Mucosa of rectum (tissue), 2 donors: ENCODE measurements around the gene CELA2B.
"Not testable (repeated sequence)": the region's sequence is repeated elsewhere in the genome, so short reads cannot be mapped to it uniquely, and the experiment has no call there.

Source experiments
- H3K27ac ChIP-seq, 2 donors: one replicate each; pipeline ENCODE4 v1.7.0; 2013; ENCODE audit warnings: inconsistent platforms in 2 of 2, low read depth in 2 of 2, low read length in 2 of 2
- H3K27me3 ChIP-seq, 2 donors: one replicate each; pipeline ENCODE4 v1.7.0; 2013; ENCODE audit warnings: low read length in 2 of 2; ENCODE audit not compliant: control insufficient read depth in 2 of 2, insufficient read depth in 2 of 2
- H3K36me3 ChIP-seq, 2 donors: one replicate each; pipeline ENCODE4 v1.7.0; 2013; ENCODE audit warnings: low read length in 2 of 2; ENCODE audit not compliant: control insufficient read depth in 2 of 2, insufficient read depth in 2 of 2
- H3K4me1 ChIP-seq, 2 donors: one replicate each; pipeline ENCODE4 v1.7.0; 2013; ENCODE audit warnings: low read length in 2 of 2, mild to moderate bottlenecking in 1 of 2; ENCODE audit not compliant: control insufficient read depth in 2 of 2, insufficient read depth in 2 of 2
- H3K4me3 ChIP-seq, 2 donors: one replicate each; pipeline ENCODE4 v1.7.0; 2013; ENCODE audit warnings: low read length in 2 of 2
- H3K9ac ChIP-seq, 2 donors: one replicate each; pipeline ENCODE4 v1.7.0; 2013; ENCODE audit warnings: low read length in 2 of 2, low read depth in 1 of 2, mild to moderate bottlenecking in 1 of 2
- H3K9me3 ChIP-seq, 2 donors: one replicate each; pipeline ENCODE4 v1.7.0; 2013; ENCODE audit warnings: low read length in 2 of 2; ENCODE audit not compliant: control insufficient read depth in 2 of 2
- donor health status: healthy.
- donor health status: Normal muscosa, but diverticular disease.

CELA2B gene

DNA sequence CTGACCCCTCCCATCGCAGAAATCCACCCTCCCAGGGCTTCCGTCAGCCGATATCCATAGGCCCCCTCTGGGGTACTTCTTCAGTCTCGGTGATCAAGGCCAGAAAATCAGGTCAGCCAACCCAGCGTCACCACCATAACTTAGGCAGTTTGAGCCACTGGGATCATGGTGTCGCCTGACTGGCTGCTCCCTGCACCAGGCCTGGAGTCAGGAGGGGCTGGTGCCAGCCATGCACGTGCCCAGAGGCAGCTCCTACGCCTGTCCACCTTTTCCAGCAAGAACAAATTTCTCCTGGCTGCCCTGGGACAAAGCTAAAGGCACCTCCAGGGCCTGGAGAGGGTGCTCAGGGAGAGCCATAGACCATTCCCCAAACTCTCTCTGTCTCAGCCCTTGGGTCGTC is 42.4 kb upstream of the CELA2B start:
- no peak overlapping the region for H3K27ac ChIP-seq
- H3K9me3 ChIP-seq: no peaks in the 10 kb centered on the region
- no peak overlapping the region for H3K4me3 ChIP-seq
- H3K4me1 ChIP-seq: peaks cover 0 to 13% of the 10 kb centered on the region in 2 donors
- peaks cover 5 to 11% of the 10 kb centered on the region in 2 donors for H3K36me3 ChIP-seq
- H3K9ac ChIP-seq: no peak overlapping the region
- H3K27me3 ChIP-seq: no peaks in the 10 kb centered on the region

DNA sequence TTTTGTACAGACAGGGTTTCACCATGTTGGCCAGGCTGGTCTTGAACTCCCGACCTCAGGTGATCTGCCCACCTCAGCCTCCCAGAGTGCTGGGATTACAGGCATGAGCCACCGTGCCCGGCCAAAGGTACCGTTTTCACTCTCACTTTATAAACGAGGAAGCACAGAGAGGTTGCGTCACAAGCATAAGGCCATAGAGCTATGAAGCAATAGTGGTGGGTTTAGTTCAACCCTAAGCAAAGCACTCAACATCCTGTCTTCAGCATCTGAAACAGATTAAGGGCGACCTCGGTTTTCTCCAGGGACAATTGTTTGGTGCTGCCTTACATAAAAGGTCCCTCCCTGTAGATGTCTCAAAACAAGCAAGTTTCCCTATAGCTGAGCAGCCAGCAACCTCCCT is 41.2 kb upstream of the CELA2B start:
- H3K9me3 ChIP-seq, H3K27ac ChIP-seq, H3K27me3 ChIP-seq, H3K4me3 ChIP-seq, H3K36me3 ChIP-seq, H3K9ac ChIP-seq: not testable (repeated sequence)
- H3K4me1 ChIP-seq: peaks cover 0 to 13% of the 10 kb centered on the region in 2 donors

DNA sequence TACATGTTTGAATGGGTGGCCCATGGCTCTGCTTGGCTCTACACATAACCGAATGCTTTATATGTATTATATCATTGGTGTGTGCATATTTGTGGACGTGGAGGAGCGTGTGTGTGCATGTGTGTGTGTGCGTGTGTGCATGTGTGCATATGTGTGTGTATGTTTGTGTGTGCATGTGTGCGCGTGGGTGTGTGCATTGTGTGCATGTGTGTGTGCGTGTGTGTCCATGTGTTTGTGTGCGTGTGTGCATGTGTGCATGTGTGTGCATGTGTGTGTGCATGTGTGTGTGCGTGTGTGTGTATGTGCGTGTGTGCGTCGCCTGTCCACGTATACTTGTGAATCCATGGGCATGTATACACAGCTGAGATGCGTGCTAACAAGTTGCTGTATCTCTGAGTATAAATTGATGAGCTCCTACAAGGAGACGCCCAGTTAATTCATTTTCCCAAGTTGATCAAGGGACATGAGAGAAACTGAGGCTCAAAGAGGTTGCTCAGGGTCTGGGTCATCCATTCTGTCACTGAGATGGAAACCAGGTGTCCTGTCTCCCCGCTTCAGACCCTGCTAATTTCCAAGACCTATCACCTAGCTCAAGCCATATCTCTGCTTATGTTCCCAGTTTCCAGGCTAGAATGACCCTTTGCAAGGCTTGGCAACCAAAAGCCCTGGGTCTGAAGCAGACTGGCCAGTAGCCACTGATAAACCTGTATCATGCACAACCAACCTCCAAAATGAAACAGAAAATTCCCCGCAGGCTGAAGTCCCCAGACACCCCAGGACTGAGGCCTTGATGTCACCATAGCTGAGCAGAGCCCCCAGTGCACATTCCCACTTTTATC is 40.4 kb upstream of the CELA2B start:
- no peaks in the 10 kb centered on the region for H3K27me3 ChIP-seq
- H3K4me3 ChIP-seq: no peak overlapping the region
- H3K27ac ChIP-seq: no peak overlapping the region
- H3K36me3 ChIP-seq: peaks cover 0 to 3% of the 10 kb centered on the region in 2 donors
- H3K9ac ChIP-seq: no peak overlapping the region
- H3K4me1 ChIP-seq: peaks cover 0 to 13% of the 10 kb centered on the region in 2 donors
- no peaks in the 10 kb centered on the region for H3K9me3 ChIP-seq

DNA sequence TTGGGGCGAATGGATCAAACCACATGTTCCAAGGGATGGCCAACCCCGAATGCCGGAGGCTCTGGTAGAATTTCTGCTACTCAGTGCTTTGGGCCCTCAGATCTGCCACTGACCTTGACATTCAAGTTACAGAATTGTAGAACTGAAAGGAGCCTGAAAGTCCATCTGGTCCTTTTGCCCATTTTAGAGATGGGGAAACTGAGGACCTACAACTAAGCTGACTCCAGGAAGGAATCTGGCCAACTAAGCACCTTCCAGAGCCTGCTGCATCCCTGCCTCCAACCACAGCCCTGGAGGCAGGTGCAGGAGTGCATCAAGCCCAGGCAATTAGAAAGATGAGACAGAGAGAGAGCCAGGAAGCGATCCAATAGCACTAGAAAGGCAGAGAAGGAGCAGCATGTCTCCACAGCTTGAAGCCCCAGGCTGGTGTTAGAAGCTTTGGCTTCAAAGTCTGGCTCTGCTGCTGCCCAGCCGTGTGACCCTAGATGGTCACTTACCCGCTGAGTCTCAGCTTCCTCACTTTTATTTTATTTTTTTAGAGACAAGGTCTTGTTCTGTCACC is 38.9 kb upstream of the CELA2B start:
- H3K4me1 ChIP-seq: peaks cover 0 to 9% of the 10 kb centered on the region in 2 donors
- H3K9ac ChIP-seq: no peak overlapping the region
- H3K27ac ChIP-seq: no peak overlapping the region
- H3K27me3 ChIP-seq: no peaks in the 10 kb centered on the region
- H3K4me3 ChIP-seq: no peak overlapping the region
- no peaks in the 10 kb centered on the region for H3K9me3 ChIP-seq
- no peaks in the 10 kb centered on the region for H3K36me3 ChIP-seq

- no peak overlapping the region for H3K9ac ChIP-seq
- no peaks in the 10 kb centered on the region for H3K27me3 ChIP-seq
- H3K36me3 ChIP-seq: no peaks in the 10 kb centered on the region
- no peaks in the 10 kb centered on the region for H3K4me1 ChIP-seq
- no peak overlapping the region for H3K27ac ChIP-seq
- no peak overlapping the region for H3K4me3 ChIP-seq
- H3K9me3 ChIP-seq: no peaks in the 10 kb centered on the region
These were observed 36.6 kb upstream of the CELA2B start for GRCh38 chr1:15439325-15439724.

GRCh38 chr1:15440357-15440756 is 35.5 kb upstream of the CELA2B start:
- no peaks in the 10 kb centered on the region for H3K4me1 ChIP-seq
- H3K4me3 ChIP-seq: no peak overlapping the region
- H3K36me3 ChIP-seq: no peaks in the 10 kb centered on the region
- H3K27ac ChIP-seq: no peak overlapping the region
- H3K9me3 ChIP-seq: no peaks in the 10 kb centered on the region
- H3K27me3 ChIP-seq: no peaks in the 10 kb centered on the region
- H3K9ac ChIP-seq: no peak overlapping the region

- Histone ChIP-seq H3K9ac (no peak overlapping the region), H3K4me1 (no peaks in the 10 kb centered on the region), H3K27me3 (peaks cover 0 to 5% of the 10 kb centered on the region in 2 donors), H3K9me3 (no peaks in the 10 kb centered on the region), H3K27ac (no peak overlapping the region), H3K36me3 (no peaks in the 10 kb centered on the region), H3K4me3 (no peak overlapping the region)
These were observed 34.7 kb upstream of the CELA2B start for GRCh38 chr1:15441247-15441646.

GRCh38 chr1:15442119-15442518 is 33.8 kb upstream of the CELA2B start:
- Histone ChIP-seq H3K9ac (no peak overlapping the region), H3K4me3 (no peak overlapping the region), H3K9me3 (no peaks in the 10 kb centered on the region), H3K27ac (no peak overlapping the region), H3K36me3 (no peaks in the 10 kb centered on the region), H3K27me3 (peaks cover 0 to 6% of the 10 kb centered on the region in 2 donors), H3K4me1 (no peaks in the 10 kb centered on the region)

GRCh38 chr1:15442759-15443158 is 33.1 kb upstream of the CELA2B start:
- H3K4me1 ChIP-seq: no peaks in the 10 kb centered on the region
- H3K9ac ChIP-seq: no peak overlapping the region
- H3K36me3 ChIP-seq: no peaks in the 10 kb centered on the region
- no peaks in the 10 kb centered on the region for H3K9me3 ChIP-seq
- no peak overlapping the region for H3K4me3 ChIP-seq
- peaks cover 0 to 6% of the 10 kb centered on the region in 2 donors for H3K27me3 ChIP-seq
- H3K27ac ChIP-seq: no peak overlapping the region

DNA sequence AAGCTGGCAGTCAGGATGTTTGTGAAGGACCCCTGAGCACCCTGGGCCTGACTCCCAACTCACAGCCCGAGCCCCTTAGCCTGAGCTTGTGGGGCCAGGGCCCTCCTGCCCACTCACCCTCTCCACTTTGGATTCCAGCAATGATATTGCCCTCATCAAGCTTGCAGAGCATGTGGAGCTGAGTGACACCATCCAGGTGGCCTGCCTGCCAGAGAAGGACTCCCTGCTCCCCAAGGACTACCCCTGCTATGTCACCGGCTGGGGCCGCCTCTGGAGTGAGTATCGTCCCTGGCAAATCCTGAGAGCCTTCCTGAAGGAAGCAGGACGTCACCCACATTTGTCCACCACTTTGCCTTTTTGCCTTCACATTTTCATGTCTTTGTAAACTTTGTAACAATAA is 32.6 kb upstream of the CELA2B start:
- Histone ChIP-seq H3K27ac (no peak overlapping the region), H3K9me3 (no peaks in the 10 kb centered on the region), H3K9ac (no peak overlapping the region), H3K27me3 (peaks cover 0 to 6% of the 10 kb centered on the region in 2 donors), H3K4me1 (no peaks in the 10 kb centered on the region), H3K36me3 (no peaks in the 10 kb centered on the region), H3K4me3 (no peak overlapping the region)
